GM23338 (cell line): ENCODE data around the gene GAL3ST2.

Experiments used
- CREB1 ChIP-seq: fragments of 250-450 bp; sonication (Bioruptor Pico); IDR thresholded peaks from 2 replicates; pipeline ENCODE4 v1.5.0; 2020; ENCODE audit warnings: low read depth, mild to moderate bottlenecking, moderate library complexity
- EZH2 ChIP-seq: fragments of 200-600 bp; sonication (generic); IDR thresholded peaks from one replicate; pipeline ENCODE4 v1.8.0; 2017; ENCODE audit warnings: antibody characterized with exemption, mild to moderate bottlenecking, low read depth; ENCODE audit not compliant: unreplicated experiment
- EZH2phosphoT487 ChIP-seq: fragments of 200-600 bp; sonication (generic); IDR thresholded peaks from one replicate; pipeline ENCODE4 v1.8.1; 2018; ENCODE audit warnings: antibody characterized with exemption; ENCODE audit not compliant: unreplicated experiment
- JUNB ChIP-seq: IDR thresholded peaks from one replicate; pipeline ENCODE4 v1.6.1; 2016; ENCODE audit warnings: antibody characterized with exemption; ENCODE audit not compliant: unreplicated experiment
- POLR2AphosphoS5 ChIP-seq: IDR thresholded peaks from 2 replicates; pipeline ENCODE4 v1.6.1; 2016; ENCODE audit warnings: antibody characterized with exemption, low read depth
- STAT1 ChIP-seq: IDR thresholded peaks from one replicate; pipeline ENCODE4 v1.6.1; 2016; ENCODE audit warnings: antibody characterized with exemption; ENCODE audit not compliant: unreplicated experiment
- ZNF331 ChIP-seq: fragments of 250-450 bp; sonication (Bioruptor Pico); IDR thresholded peaks from 2 replicates; pipeline ENCODE4 v1.5.0; 2020; ENCODE audit warnings: low read depth, mild to moderate bottlenecking, moderate library complexity
- TF ChIP-seq, protein P1 (sequence below), 2 experiments: fragments of 200-600 bp in 1 of 2; sonication (generic) in 1 of 2; conservative IDR thresholded peaks; 2 replicates each; pipeline versions ENCODE4 v1.5.1 to v1.6.1; 2016 to 2017; ENCODE audit warnings: antibody characterized with exemption in 2 of 2, low read depth in 2 of 2, mild to moderate bottlenecking in 2 of 2, moderate library complexity in 1 of 2
- TF ChIP-seq, protein P2 (sequence below): IDR thresholded peaks from 2 replicates; pipeline ENCODE4 v1.6.1; 2016; ENCODE audit warnings: antibody characterized with exemption
- TF ChIP-seq, protein P3 (sequence below): IDR thresholded peaks from one replicate; pipeline ENCODE4 v1.6.1; 2018; ENCODE audit warnings: antibody characterized with exemption; ENCODE audit not compliant: unreplicated experiment

DNA sequence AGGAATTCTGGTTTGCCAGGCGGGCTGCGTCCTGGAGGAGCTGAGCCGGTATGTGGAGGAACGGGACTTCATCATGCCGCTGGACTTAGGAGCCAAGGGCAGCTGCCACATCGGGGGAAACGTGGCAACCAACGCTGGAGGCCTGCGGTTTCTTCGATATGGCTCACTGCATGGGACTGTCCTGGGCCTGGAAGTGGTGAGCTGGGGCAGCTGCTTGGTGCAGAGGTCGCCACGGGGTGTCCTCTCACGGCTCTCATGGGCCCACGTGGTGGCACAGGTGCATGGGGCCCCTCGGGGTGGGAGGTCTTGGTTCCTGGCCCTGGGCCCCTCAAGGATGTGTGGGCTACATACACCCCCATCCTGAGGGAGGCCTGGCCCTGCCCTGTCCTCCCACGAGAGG lies 33.0 kb upstream of the GAL3ST2 start:
- TF ChIP-seq, protein P1, sequence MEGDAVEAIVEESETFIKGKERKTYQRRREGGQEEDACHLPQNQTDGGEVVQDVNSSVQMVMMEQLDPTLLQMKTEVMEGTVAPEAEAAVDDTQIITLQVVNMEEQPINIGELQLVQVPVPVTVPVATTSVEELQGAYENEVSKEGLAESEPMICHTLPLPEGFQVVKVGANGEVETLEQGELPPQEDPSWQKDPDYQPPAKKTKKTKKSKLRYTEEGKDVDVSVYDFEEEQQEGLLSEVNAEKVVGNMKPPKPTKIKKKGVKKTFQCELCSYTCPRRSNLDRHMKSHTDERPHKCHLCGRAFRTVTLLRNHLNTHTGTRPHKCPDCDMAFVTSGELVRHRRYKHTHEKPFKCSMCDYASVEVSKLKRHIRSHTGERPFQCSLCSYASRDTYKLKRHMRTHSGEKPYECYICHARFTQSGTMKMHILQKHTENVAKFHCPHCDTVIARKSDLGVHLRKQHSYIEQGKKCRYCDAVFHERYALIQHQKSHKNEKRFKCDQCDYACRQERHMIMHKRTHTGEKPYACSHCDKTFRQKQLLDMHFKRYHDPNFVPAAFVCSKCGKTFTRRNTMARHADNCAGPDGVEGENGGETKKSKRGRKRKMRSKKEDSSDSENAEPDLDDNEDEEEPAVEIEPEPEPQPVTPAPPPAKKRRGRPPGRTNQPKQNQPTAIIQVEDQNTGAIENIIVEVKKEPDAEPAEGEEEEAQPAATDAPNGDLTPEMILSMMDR (conservative IDR thresholded peaks at IDR 0.05; ENCODE audit: low read depth in 2 of 2): no peak
- TF ChIP-seq EZH2 (no peak), POLR2AphosphoS5 (no peak), STAT1 (no peak), JUNB (no peak), CREB1 (CRISPR knock-in tag) (no peak), ZNF331 (CRISPR knock-in tag) (no peak), EZH2phosphoT487 (no peak)
- TF ChIP-seq, protein P2, sequence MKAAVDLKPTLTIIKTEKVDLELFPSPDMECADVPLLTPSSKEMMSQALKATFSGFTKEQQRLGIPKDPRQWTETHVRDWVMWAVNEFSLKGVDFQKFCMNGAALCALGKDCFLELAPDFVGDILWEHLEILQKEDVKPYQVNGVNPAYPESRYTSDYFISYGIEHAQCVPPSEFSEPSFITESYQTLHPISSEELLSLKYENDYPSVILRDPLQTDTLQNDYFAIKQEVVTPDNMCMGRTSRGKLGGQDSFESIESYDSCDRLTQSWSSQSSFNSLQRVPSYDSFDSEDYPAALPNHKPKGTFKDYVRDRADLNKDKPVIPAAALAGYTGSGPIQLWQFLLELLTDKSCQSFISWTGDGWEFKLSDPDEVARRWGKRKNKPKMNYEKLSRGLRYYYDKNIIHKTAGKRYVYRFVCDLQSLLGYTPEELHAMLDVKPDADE: no peak
- TF ChIP-seq, protein P3, sequence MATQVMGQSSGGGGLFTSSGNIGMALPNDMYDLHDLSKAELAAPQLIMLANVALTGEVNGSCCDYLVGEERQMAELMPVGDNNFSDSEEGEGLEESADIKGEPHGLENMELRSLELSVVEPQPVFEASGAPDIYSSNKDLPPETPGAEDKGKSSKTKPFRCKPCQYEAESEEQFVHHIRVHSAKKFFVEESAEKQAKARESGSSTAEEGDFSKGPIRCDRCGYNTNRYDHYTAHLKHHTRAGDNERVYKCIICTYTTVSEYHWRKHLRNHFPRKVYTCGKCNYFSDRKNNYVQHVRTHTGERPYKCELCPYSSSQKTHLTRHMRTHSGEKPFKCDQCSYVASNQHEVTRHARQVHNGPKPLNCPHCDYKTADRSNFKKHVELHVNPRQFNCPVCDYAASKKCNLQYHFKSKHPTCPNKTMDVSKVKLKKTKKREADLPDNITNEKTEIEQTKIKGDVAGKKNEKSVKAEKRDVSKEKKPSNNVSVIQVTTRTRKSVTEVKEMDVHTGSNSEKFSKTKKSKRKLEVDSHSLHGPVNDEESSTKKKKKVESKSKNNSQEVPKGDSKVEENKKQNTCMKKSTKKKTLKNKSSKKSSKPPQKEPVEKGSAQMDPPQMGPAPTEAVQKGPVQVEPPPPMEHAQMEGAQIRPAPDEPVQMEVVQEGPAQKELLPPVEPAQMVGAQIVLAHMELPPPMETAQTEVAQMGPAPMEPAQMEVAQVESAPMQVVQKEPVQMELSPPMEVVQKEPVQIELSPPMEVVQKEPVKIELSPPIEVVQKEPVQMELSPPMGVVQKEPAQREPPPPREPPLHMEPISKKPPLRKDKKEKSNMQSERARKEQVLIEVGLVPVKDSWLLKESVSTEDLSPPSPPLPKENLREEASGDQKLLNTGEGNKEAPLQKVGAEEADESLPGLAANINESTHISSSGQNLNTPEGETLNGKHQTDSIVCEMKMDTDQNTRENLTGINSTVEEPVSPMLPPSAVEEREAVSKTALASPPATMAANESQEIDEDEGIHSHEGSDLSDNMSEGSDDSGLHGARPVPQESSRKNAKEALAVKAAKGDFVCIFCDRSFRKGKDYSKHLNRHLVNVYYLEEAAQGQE: no peak
